NCI-H82 treated with DMSO at 0.1 percent for 48 hours (cell line): ENCODE results near the gene RNF213.

Experiments used
- DNase-seq: peaks from one replicate; lab custom pipeline; 2025; ENCODE audit not compliant: unreplicated experiment; lab: John Stamatoyannopoulos, UW

The RNF213 gene

DNA sequence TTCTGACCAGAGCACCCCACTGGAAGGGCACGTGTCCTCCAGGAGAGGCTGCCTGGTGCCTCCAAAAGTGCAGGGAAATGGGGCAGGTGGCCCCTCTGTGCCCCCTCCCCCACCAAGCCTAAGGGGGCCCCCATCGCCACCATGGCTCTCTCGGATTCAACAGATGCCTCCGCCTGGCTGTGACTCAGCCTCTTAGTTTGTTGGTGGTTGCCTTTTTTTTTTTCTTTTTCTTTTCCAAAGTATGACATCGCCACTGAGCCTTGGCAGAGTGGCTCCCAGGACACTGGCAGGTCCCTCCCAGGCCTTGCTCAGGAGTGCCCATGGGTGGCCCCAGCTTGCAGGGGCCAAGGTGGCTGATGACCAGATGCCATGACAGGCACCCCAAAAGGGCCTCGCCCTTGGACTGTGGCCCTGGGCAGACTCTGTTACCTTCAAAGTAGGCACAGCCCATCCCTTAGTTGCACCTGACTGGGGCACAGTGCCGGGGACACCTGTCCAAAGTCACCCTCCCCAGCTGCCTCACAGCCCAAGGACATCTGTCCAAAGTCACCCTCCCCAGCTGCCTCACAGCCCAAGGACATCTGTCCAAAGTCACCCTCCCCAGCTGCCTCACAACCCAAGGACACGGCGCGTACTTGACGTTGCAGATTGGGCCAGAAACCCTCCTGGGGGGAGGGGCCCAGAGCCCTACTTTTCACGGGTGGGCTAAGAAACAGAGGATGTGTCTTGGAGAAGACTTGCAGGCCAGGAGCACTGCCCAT is 186.2 kb downstream of the RNF213 start:
- no peak for DNase-seq

DNA sequence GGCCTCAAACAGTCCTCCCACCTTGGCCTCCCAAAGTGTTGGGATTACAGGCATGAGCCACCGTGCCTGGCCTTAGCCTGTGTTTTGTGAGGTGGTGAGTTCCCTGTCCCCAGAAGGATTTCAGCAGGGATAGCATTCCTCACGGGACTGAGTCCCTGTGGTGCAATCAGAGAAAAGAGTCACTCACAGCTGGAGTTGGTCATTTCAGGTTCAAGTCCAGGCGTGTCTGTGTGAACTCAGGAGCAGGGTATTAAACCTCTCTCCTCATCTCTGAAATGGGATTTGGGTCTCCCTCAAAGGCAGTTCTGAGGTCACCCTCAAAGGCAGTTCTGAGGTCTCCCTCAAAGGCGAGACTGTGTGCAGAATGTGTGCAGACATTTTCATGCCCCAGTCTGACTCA is 187.1 kb downstream of the RNF213 start:
- DNase-seq = no peak
